Esophagus squamous epithelium (tissue), 5 donors: Measurements from ENCODE around the gene ATXN1. TPM values are rescaled to one million over a fixed set of nuclear protein-coding genes. Genes with fewer than 3 reads are reported as not detected.

Experiments used
- DNase-seq: peaks from one replicate; lab custom pipeline; 2025; lab: John Stamatoyannopoulos, UW
- H3K27ac ChIP-seq, 4 donors: fragments of 200-600 bp; sonication (generic); one replicate each; pipeline ENCODE4 v1.5.1; 2016 to 2019; ENCODE audit warnings: mild to moderate bottlenecking in 1 of 4
- H3K27me3 ChIP-seq, 4 donors: fragments of 200-600 bp; sonication (generic); 1 replicate in 3 of 4; 2 replicates in 1 of 4; pipeline versions ENCODE4 v1.5.1 to v1.6.0; 2017 to 2021; ENCODE audit warnings: antibody characterized with exemption in 1 of 4
- H3K36me3 ChIP-seq, 3 donors: fragments of 200-600 bp; sonication (generic); one replicate each; pipeline ENCODE4 v1.5.1; 2016 to 2019
- H3K4me1 ChIP-seq, 3 donors: fragments of 200-600 bp; sonication (generic); one replicate each; pipeline ENCODE4 v1.5.1; 2017 to 2019
- H3K4me3 ChIP-seq, 4 donors: fragments of 200-600 bp; sonication (generic); 1 replicate in 3 of 4; 2 replicates in 1 of 4; pipeline ENCODE4 v1.5.1; 2016 to 2019; ENCODE audit warnings: mild to moderate bottlenecking in 2 of 4, moderate library complexity in 1 of 4
- H3K9me3 ChIP-seq, 3 donors: fragments of 200-600 bp; sonication (generic); one replicate each; pipeline ENCODE4 v1.5.1; 2016 to 2019
- CTCF ChIP-seq, 6 experiments: fragments of 450-650 bp in 4 of 6; fragments of 200-600 bp in 2 of 6; sonication (generic) in 2 of 6; IDR thresholded peaks; one replicate each; pipeline ENCODE4 v1.5.1; 2016 to 2019; ENCODE audit warnings: antibody characterized with exemption in 6 of 6, mild to moderate bottlenecking in 4 of 6, moderate library complexity in 4 of 6
- POLR2A ChIP-seq, 4 donors: fragments of 450-650 bp; IDR thresholded peaks; one replicate each; pipeline ENCODE4 v1.6.1; 2017; ENCODE audit warnings: antibody characterized with exemption in 4 of 4, mild to moderate bottlenecking in 4 of 4, moderate library complexity in 3 of 4
- WGBS, 2 donors: methylation state at CpG; one replicate each; pipeline ENCODE4 v1.1.5; 2018; 5-methylcytosine and 5-hydroxymethylcytosine counted together
- intact Hi-C: fragments of 100-400 bp; cut with DNase I; formaldehyde crosslinking; loops from one replicate; pipeline ENCODE4 v1.15.0; 2022
- total RNA-seq, 4 donors: library from RNA; depleted of rRNA; stranded (reverse); fragments of >200 nt; gene quantifications; one replicate each; pipeline ENCODE4 v1.1.0, GENCODE V29; 2016
- donor health status: DM: yes; HTN: yes; CAD: no.

The ATXN1 gene
- total RNA-seq, 4 donors from 2014 or later: 17.5 to 50.5 (median 28.5) TPM

- Histone ChIP-seq H3K4me3 (no peak overlapping the region), H3K4me1 (peaks cover 7 to 53% (median 15%) of the 10 kb centered on the region in 3 donors), H3K9me3 (no peaks in the 10 kb centered on the region), H3K27me3 (no peaks in the 10 kb centered on the region), H3K36me3 (no peaks in the 10 kb centered on the region), H3K27ac (no peak overlapping the region)
- intact Hi-C loops: no loop called here
- no peak for DNase-seq
- WGBS, 2 donors: 76 to 77% methylated on average over 2 of the region's 2 CpGs
- TF ChIP-seq POLR2A (IDR thresholded peaks at IDR 0.05) (no peak), CTCF (IDR thresholded peaks at IDR 0.05) (no peak)
These were observed 84.9 kb downstream of the ATXN1 start for GRCh38 chr6:16676376-16676775.

- TF ChIP-seq POLR2A (IDR thresholded peaks at IDR 0.05) (no peak), CTCF (IDR thresholded peaks at IDR 0.05) (no peak)
- H3K27me3 ChIP-seq: no peaks in the 10 kb centered on the region
- WGBS, 2 donors: 72 to 84% methylated on average over 4 of the region's 4 CpGs
- no peak for DNase-seq
- H3K27ac ChIP-seq: peak overlapping the region in 3 of 4 donors; percentile 12 to 35 (median 24)
- intact Hi-C loops: no loop called here
- H3K4me1 ChIP-seq: peaks cover under 1 to 55% (median 23%) of the 10 kb centered on the region in 3 donors
- H3K36me3 ChIP-seq: no peaks in the 10 kb centered on the region
- H3K9me3 ChIP-seq: no peaks in the 10 kb centered on the region
- H3K4me3 ChIP-seq: peak overlapping the region in 1 of 4 donors; percentile 3
These were observed 86.4 kb downstream of the ATXN1 start for GRCh38 chr6:16674801-16675392.

- Histone ChIP-seq H3K4me3 (no peak overlapping the region), H3K4me1 (peaks cover 4 to 70% (median 31%) of the 10 kb centered on the region in 3 donors), H3K36me3 (no peaks in the 10 kb centered on the region), H3K27ac (no peak overlapping the region), H3K9me3 (no peaks in the 10 kb centered on the region), H3K27me3 (no peaks in the 10 kb centered on the region)
- TF ChIP-seq CTCF (IDR thresholded peaks at IDR 0.05) (no peak), POLR2A (IDR thresholded peaks at IDR 0.05) (no peak)
- 84 to 88% methylated on average over 8 to 9 of the region's 9 CpGs for WGBS, 2 donors
- intact Hi-C loops: no loop called here
- DNase-seq: no peak
These were observed 88.1 kb downstream of the ATXN1 start for GRCh38 chr6:16673011-16673797.

GRCh38 chr6:16671302-16672289 is 89.7 kb downstream of the ATXN1 start:
- Histone ChIP-seq H3K27ac (peak overlapping the region in 3 of 4 donors; percentile 8 to 48 (median 41)), H3K9me3 (no peaks in the 10 kb centered on the region), H3K4me1 (peaks cover 4 to 58% (median 30%) of the 10 kb centered on the region in 3 donors), H3K36me3 (peaks cover 0 to 2% (median 0%) of the 10 kb centered on the region in 3 donors), H3K27me3 (no peaks in the 10 kb centered on the region), H3K4me3 (no peak overlapping the region)
- no peak for DNase-seq
- TF ChIP-seq POLR2A (IDR thresholded peaks at IDR 0.05) (no peak), CTCF (IDR thresholded peaks at IDR 0.05) (no peak)
- WGBS, 2 donors: 38 to 59% methylated on average over 6 of the region's 6 CpGs
- intact Hi-C loops: no loop called here
